ENCODE measurements around the gene TMEM143. TPM values are rescaled to one million over a fixed set of nuclear protein-coding genes. Genes with fewer than 3 reads are reported as not detected.

The TMEM143 gene
- polyA plus RNA-seq, 2 donors: 4.0 to 9.1 TPM

- WGBS, 2 donors: 33 to 36% methylated on average over 22 of the region's 22 CpGs
- Histone ChIP-seq H3K27ac (ENCODE audit: low read depth in 2 of 2, low read length in 1 of 2) (no peak overlapping the region), H3K36me3 (ENCODE audit: control insufficient read depth in 2 of 2, insufficient read depth in 2 of 2, low read length in 1 of 2) (no peaks in the 10 kb centered on the region)
Measured at GRCh38 chr19:48308631-48309586, 54.8 kb downstream of the TMEM143 start.

GRCh38 chr19:48303866-48304265 lies 59.9 kb downstream of the TMEM143 start:
- Histone ChIP-seq H3K4me1 (ENCODE audit: control insufficient read depth in 2 of 2, insufficient read depth in 2 of 2, low read length in 1 of 2) (peaks cover 0 to 3% of the 10 kb centered on the region in 2 donors), H3K4me3 (ENCODE audit: low read depth in 1 of 2, low read length in 2 of 2) (no peak overlapping the region), H3K36me3 (ENCODE audit: control insufficient read depth in 2 of 2, insufficient read depth in 2 of 2, low read length in 1 of 2) (no peaks in the 10 kb centered on the region), H3K27me3 (ENCODE audit: control insufficient read depth in 1 of 2, insufficient read depth in 2 of 2, low read length in 2 of 2) (no peaks in the 10 kb centered on the region), H3K27ac (ENCODE audit: low read depth in 2 of 2, low read length in 1 of 2) (no peak overlapping the region), H3K9me3 (ENCODE audit: control insufficient read depth in 2 of 2, insufficient read depth in 1 of 2, low read depth in 1 of 2, low read length in 1 of 2) (no peaks in the 10 kb centered on the region)
- WGBS, 2 donors: 83 to 89% methylated on average over 19 of the region's 19 CpGs

More at GRCh38 chr19:48308631-48309586, 54.8 kb downstream of the TMEM143 start:
- Histone ChIP-seq H3K9me3 (ENCODE audit: control insufficient read depth in 2 of 2, insufficient read depth in 1 of 2, low read depth in 1 of 2, low read length in 1 of 2) (no peaks in the 10 kb centered on the region), H3K4me1 (ENCODE audit: control insufficient read depth in 2 of 2, insufficient read depth in 2 of 2, low read length in 1 of 2) (peaks cover 0 to 8% of the 10 kb centered on the region in 2 donors), H3K4me3 (ENCODE audit: low read depth in 1 of 2, low read length in 2 of 2) (no peak overlapping the region), H3K27me3 (ENCODE audit: control insufficient read depth in 1 of 2, insufficient read depth in 2 of 2, low read length in 2 of 2) (no peaks in the 10 kb centered on the region)

GRCh38 chr19:48303367-48303766 lies 60.4 kb downstream of the TMEM143 start:
- 89 to 92% methylated on average over 5 to 13 of the region's 13 CpGs for WGBS, 2 donors
- Histone ChIP-seq H3K4me3 (ENCODE audit: low read depth in 1 of 2, low read length in 2 of 2) (no peak overlapping the region), H3K27me3 (ENCODE audit: control insufficient read depth in 1 of 2, insufficient read depth in 2 of 2, low read length in 2 of 2) (no peaks in the 10 kb centered on the region), H3K36me3 (ENCODE audit: control insufficient read depth in 2 of 2, insufficient read depth in 2 of 2, low read length in 1 of 2) (no peaks in the 10 kb centered on the region), H3K4me1 (ENCODE audit: control insufficient read depth in 2 of 2, insufficient read depth in 2 of 2, low read length in 1 of 2) (no peaks in the 10 kb centered on the region), H3K27ac (ENCODE audit: low read depth in 2 of 2, low read length in 1 of 2) (no peak overlapping the region), H3K9me3 (ENCODE audit: control insufficient read depth in 2 of 2, insufficient read depth in 1 of 2, low read depth in 1 of 2, low read length in 1 of 2) (no peaks in the 10 kb centered on the region)

- H3K4me3 ChIP-seq (ENCODE audit: low read depth in 1 of 2, low read length in 2 of 2): no peak overlapping the region
- no peaks in the 10 kb centered on the region for H3K36me3 ChIP-seq (ENCODE audit: control insufficient read depth in 2 of 2, insufficient read depth in 2 of 2, low read length in 1 of 2)
- no peak overlapping the region for H3K27ac ChIP-seq (ENCODE audit: low read depth in 2 of 2, low read length in 1 of 2)
- WGBS, 2 donors: 90 to 91% methylated on average over 12 of the region's 12 CpGs
- no peaks in the 10 kb centered on the region for H3K9me3 ChIP-seq (ENCODE audit: control insufficient read depth in 2 of 2, insufficient read depth in 1 of 2, low read depth in 1 of 2, low read length in 1 of 2)
- H3K4me1 ChIP-seq (ENCODE audit: control insufficient read depth in 2 of 2, insufficient read depth in 2 of 2, low read length in 1 of 2): no peaks in the 10 kb centered on the region
- no peaks in the 10 kb centered on the region for H3K27me3 ChIP-seq (ENCODE audit: control insufficient read depth in 1 of 2, insufficient read depth in 2 of 2, low read length in 2 of 2)
Measured at GRCh38 chr19:48302600-48302959, 61.2 kb downstream of the TMEM143 start.

GRCh38 chr19:48301886-48302599 lies 61.7 kb downstream of the TMEM143 start:
- Histone ChIP-seq H3K27me3 (ENCODE audit: control insufficient read depth in 1 of 2, insufficient read depth in 2 of 2, low read length in 2 of 2) (no peaks in the 10 kb centered on the region), H3K27ac (ENCODE audit: low read depth in 2 of 2, low read length in 1 of 2) (no peak overlapping the region), H3K4me1 (ENCODE audit: control insufficient read depth in 2 of 2, insufficient read depth in 2 of 2, low read length in 1 of 2) (no peaks in the 10 kb centered on the region), H3K4me3 (ENCODE audit: low read depth in 1 of 2, low read length in 2 of 2) (no peak overlapping the region), H3K36me3 (ENCODE audit: control insufficient read depth in 2 of 2, insufficient read depth in 2 of 2, low read length in 1 of 2) (no peaks in the 10 kb centered on the region), H3K9me3 (ENCODE audit: control insufficient read depth in 2 of 2, insufficient read depth in 1 of 2, low read depth in 1 of 2, low read length in 1 of 2) (no peaks in the 10 kb centered on the region)
- WGBS, 2 donors: 95% methylated on average over 1 of the region's 1 CpG

GRCh38 chr19:48297975-48298374 lies 65.8 kb downstream of the TMEM143 start:
- Histone ChIP-seq H3K36me3 (ENCODE audit: control insufficient read depth in 2 of 2, insufficient read depth in 2 of 2, low read length in 1 of 2) (no peaks in the 10 kb centered on the region), H3K4me3 (ENCODE audit: low read depth in 1 of 2, low read length in 2 of 2) (no peak overlapping the region), H3K27me3 (ENCODE audit: control insufficient read depth in 1 of 2, insufficient read depth in 2 of 2, low read length in 2 of 2) (no peaks in the 10 kb centered on the region), H3K27ac (ENCODE audit: low read depth in 2 of 2, low read length in 1 of 2) (no peak overlapping the region), H3K4me1 (ENCODE audit: control insufficient read depth in 2 of 2, insufficient read depth in 2 of 2, low read length in 1 of 2) (no peaks in the 10 kb centered on the region), H3K9me3 (ENCODE audit: control insufficient read depth in 2 of 2, insufficient read depth in 1 of 2, low read depth in 1 of 2, low read length in 1 of 2) (no peaks in the 10 kb centered on the region)
- WGBS, 2 donors: 91 to 94% methylated on average over 15 to 16 of the region's 16 CpGs

- Histone ChIP-seq H3K4me3 (ENCODE audit: low read depth in 1 of 2, low read length in 2 of 2) (no peak overlapping the region), H3K27me3 (ENCODE audit: control insufficient read depth in 1 of 2, insufficient read depth in 2 of 2, low read length in 2 of 2) (no peaks in the 10 kb centered on the region), H3K36me3 (ENCODE audit: control insufficient read depth in 2 of 2, insufficient read depth in 2 of 2, low read length in 1 of 2) (no peaks in the 10 kb centered on the region), H3K27ac (ENCODE audit: low read depth in 2 of 2, low read length in 1 of 2) (no peak overlapping the region), H3K4me1 (ENCODE audit: control insufficient read depth in 2 of 2, insufficient read depth in 2 of 2, low read length in 1 of 2) (no peaks in the 10 kb centered on the region), H3K9me3 (ENCODE audit: control insufficient read depth in 2 of 2, insufficient read depth in 1 of 2, low read depth in 1 of 2, low read length in 1 of 2) (no peaks in the 10 kb centered on the region)
- WGBS, 2 donors: 86 to 87% methylated on average over 42 of the region's 42 CpGs
Measured at GRCh38 chr19:48296963-48297734, 66.6 kb downstream of the TMEM143 start.

GRCh38 chr19:48295458-48295857 lies 68.3 kb downstream of the TMEM143 start:
- Histone ChIP-seq H3K4me3 (ENCODE audit: low read depth in 1 of 2, low read length in 2 of 2) (no peak overlapping the region), H3K36me3 (ENCODE audit: control insufficient read depth in 2 of 2, insufficient read depth in 2 of 2, low read length in 1 of 2) (no peaks in the 10 kb centered on the region), H3K27ac (ENCODE audit: low read depth in 2 of 2, low read length in 1 of 2) (no peak overlapping the region), H3K27me3 (ENCODE audit: control insufficient read depth in 1 of 2, insufficient read depth in 2 of 2, low read length in 2 of 2) (no peaks in the 10 kb centered on the region), H3K9me3 (ENCODE audit: control insufficient read depth in 2 of 2, insufficient read depth in 1 of 2, low read depth in 1 of 2, low read length in 1 of 2) (no peaks in the 10 kb centered on the region), H3K4me1 (ENCODE audit: control insufficient read depth in 2 of 2, insufficient read depth in 2 of 2, low read length in 1 of 2) (peaks cover 0 to 3% of the 10 kb centered on the region in 2 donors)
- 65 to 70% methylated on average over 10 of the region's 10 CpGs for WGBS, 2 donors

- Histone ChIP-seq H3K27me3 (ENCODE audit: control insufficient read depth in 1 of 2, insufficient read depth in 2 of 2, low read length in 2 of 2) (no peaks in the 10 kb centered on the region), H3K9me3 (ENCODE audit: control insufficient read depth in 2 of 2, insufficient read depth in 1 of 2, low read depth in 1 of 2, low read length in 1 of 2) (no peaks in the 10 kb centered on the region), H3K27ac (ENCODE audit: low read depth in 2 of 2, low read length in 1 of 2) (no peak overlapping the region), H3K4me3 (ENCODE audit: low read depth in 1 of 2, low read length in 2 of 2) (no peak overlapping the region), H3K4me1 (ENCODE audit: control insufficient read depth in 2 of 2, insufficient read depth in 2 of 2, low read length in 1 of 2) (peaks cover 0 to 3% of the 10 kb centered on the region in 2 donors), H3K36me3 (ENCODE audit: control insufficient read depth in 2 of 2, insufficient read depth in 2 of 2, low read length in 1 of 2) (no peaks in the 10 kb centered on the region)
- 58 to 70% methylated on average over 4 of the region's 4 CpGs for WGBS, 2 donors
Measured at GRCh38 chr19:48292798-48293197, 70.9 kb downstream of the TMEM143 start.
